HG02870 (cell line): ENCODE data around the gene NPM3.

Experiments
- ATAC-seq: cut with Tn5 transposase; IDR thresholded peaks from one replicate; pipeline ENCODE4 v1.9.1; 2021; ENCODE audit warnings: mild to moderate bottlenecking, moderate library complexity; ENCODE audit not compliant: unreplicated experiment

The NPM3 gene

GRCh38 chr10:101760510-101760909, 22.7 kb downstream of the NPM3 start:
- no peak for ATAC-seq

- ATAC-seq, result no peak
These were observed 23.7 kb downstream of the NPM3 start for GRCh38 chr10:101759309-101760247.

GRCh38 chr10:101758858-101759257, 24.4 kb downstream of the NPM3 start:
- ATAC-seq, result no peak

- ATAC-seq, result no peak
These were observed 31.0 kb downstream of the NPM3 start for GRCh38 chr10:101752241-101752640.

- no peak for ATAC-seq
These were observed 33.9 kb downstream of the NPM3 start for GRCh38 chr10:101749047-101750016.

DNA sequence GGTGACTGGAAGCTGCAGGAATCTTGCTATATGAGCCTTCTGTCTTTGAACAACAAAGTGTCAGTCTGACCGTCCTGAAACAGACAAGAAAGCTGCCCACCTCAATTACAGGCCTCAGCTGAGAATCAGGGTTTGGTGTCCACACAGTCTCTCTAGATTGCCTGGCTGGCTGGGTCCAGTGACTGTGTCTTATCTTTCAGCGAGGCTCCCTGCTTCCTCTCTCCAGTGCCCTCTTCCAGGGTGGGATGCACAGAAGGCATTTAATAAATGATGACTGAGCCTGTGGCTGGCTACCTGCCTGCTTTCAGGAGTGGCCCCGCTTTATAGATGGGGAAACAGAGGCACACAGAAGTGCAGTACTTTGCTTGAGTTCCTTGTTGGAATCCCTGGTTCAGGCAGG, 34.8 kb downstream of the NPM3 start:
- no peak for ATAC-seq

- ATAC-seq, result no peak
These were observed 38.1 kb downstream of the NPM3 start for GRCh38 chr10:101745074-101745696.

DNA sequence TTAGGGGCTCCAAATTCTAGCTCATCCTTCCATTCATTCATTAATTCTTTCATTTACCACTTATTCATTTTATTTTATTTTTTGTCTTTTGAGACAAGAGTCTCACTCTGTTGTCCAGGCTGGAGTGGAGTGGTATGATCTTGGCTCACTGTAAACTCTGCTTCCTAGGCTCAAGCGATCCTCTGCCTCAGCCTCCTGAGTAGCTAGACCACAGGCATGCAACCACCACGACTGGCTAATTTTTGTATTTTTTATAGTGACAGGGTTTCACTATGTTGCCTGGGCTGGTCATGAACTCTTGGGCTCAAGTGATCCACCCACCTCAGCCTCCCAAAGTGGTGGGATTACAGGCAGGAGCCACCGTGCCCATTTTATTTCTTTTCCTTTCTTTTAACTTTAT, 39.0 kb downstream of the NPM3 start:
- ATAC-seq, result no peak

GRCh38 chr10:101741938-101742337, 41.3 kb downstream of the NPM3 start:
- ATAC-seq, result no peak

DNA sequence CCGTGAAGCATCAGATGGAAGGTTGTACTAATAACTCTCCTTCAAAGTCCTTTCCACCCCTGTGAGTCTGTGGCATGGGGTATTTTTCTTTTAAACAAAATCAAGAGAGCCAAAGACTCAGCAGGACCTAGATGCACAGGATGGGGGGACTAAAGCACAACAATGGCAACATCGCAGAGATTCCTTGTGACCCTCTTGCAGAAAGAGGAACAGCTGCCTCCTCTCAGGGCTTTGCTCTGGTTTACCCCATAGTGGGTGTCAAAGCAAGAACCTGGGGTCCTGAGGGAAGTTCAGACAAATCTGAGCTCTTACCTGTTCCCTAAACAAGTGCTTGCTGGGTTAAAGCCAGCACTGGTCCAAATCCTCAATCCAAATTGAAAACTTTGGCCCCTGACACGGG, 46.6 kb downstream of the NPM3 start:
- no peak for ATAC-seq

DNA sequence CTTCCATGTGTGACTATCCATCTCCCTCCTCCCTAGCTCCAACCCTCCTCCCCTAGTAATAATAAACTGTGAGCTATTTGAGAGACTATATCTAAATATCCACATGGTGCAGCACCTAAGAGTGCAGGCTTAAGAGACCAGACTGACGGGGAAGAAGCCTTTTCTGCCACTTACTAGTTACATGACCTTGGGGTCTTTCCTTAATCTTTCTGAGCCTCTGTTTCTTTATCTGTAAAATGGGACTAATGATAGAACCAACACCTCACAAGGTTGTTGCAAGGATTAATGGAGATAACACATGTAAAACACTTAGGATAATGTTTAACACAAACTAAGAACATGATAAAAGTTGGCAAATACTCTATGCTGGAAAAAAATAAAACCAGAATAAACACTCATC, 51.1 kb downstream of the NPM3 start:
- no peak for ATAC-seq
